Measurements from ENCODE around the gene CCT4.

GRCh38 chr2:61853086-61853846, 35.2 kb downstream of the CCT4 start:
- TF ChIP-seq, protein P1, sequence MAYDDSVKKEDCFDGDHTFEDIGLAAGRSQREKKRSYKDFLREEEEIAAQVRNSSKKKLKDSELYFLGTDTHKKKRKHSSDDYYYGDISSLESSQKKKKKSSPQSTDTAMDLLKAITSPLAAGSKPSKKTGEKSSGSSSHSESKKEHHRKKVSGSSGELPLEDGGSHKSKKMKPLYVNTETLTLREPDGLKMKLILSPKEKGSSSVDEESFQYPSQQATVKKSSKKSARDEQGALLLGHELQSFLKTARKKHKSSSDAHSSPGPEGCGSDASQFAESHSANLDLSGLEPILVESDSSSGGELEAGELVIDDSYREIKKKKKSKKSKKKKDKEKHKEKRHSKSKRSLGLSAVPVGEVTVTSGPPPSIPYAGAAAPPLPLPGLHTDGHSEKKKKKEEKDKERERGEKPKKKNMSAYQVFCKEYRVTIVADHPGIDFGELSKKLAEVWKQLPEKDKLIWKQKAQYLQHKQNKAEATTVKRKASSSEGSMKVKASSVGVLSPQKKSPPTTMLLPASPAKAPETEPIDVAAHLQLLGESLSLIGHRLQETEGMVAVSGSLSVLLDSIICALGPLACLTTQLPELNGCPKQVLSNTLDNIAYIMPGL (CRISPR knock-in tag; IDR thresholded peaks at IDR 0.05), result 0 out of 2 replicates have a peak, but pooled peaks have one; percentile 47
- no peak for TF ChIP-seq USF2 (CRISPR knock-in tag; IDR thresholded peaks at IDR 0.05)
- no peak for TF ChIP-seq GABPB1 (CRISPR knock-in tag; IDR thresholded peaks at IDR 0.05)
- no peak for TF ChIP-seq RORB (CRISPR knock-in tag; IDR thresholded peaks at IDR 0.05)
- TF ChIP-seq, protein P2, sequence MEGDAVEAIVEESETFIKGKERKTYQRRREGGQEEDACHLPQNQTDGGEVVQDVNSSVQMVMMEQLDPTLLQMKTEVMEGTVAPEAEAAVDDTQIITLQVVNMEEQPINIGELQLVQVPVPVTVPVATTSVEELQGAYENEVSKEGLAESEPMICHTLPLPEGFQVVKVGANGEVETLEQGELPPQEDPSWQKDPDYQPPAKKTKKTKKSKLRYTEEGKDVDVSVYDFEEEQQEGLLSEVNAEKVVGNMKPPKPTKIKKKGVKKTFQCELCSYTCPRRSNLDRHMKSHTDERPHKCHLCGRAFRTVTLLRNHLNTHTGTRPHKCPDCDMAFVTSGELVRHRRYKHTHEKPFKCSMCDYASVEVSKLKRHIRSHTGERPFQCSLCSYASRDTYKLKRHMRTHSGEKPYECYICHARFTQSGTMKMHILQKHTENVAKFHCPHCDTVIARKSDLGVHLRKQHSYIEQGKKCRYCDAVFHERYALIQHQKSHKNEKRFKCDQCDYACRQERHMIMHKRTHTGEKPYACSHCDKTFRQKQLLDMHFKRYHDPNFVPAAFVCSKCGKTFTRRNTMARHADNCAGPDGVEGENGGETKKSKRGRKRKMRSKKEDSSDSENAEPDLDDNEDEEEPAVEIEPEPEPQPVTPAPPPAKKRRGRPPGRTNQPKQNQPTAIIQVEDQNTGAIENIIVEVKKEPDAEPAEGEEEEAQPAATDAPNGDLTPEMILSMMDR (IDR thresholded peaks at IDR 0.05), result no peak
- no peak for TF ChIP-seq MAX (CRISPR knock-in tag; IDR thresholded peaks at IDR 0.05)
- TF ChIP-seq PREB (CRISPR knock-in tag; IDR thresholded peaks at IDR 0.05; ENCODE audit: borderline replicate concordance), result no peak
- TF ChIP-seq ZNF416 (CRISPR knock-in tag; IDR thresholded peaks at IDR 0.05), result no peak
- TF ChIP-seq CREM (CRISPR knock-in tag; IDR thresholded peaks at IDR 0.05), result no peak
- TF ChIP-seq FOXJ3 (CRISPR knock-in tag; IDR thresholded peaks at IDR 0.05; ENCODE audit: borderline replicate concordance), result no peak
- TF ChIP-seq NFE2L1 (CRISPR knock-in tag; IDR thresholded peaks at IDR 0.05), result no peak
- no peak for TF ChIP-seq ZNF138 (CRISPR knock-in tag; conservative IDR thresholded peaks at IDR 0.05)
- TF ChIP-seq JUN (CRISPR knock-in tag; IDR thresholded peaks at IDR 0.05), result no peak

Data from WTC11 (cell line).